NCI-H526 treated with DMSO at 0.1 percent for 48 hours (cell line): ENCODE measurements around the gene ZNF440.
A peak's percentile ranks its signal among the peaks of the same experiment; 100 is the strongest.
"Not testable (repeated sequence)": the region's sequence is repeated elsewhere in the genome, so short reads cannot be mapped to it uniquely, and the experiment has no call there.

Experiments used
- DNase-seq: peaks from one replicate; lab custom pipeline; 2025; lab: John Stamatoyannopoulos, UW

ZNF440 gene

GRCh38 chr19:11828957-11829876 is 15.1 kb downstream of the ZNF440 start:
- DNase-seq, result not testable (repeated sequence)

- DNase-seq, result no peak
Observed at GRCh38 chr19:11832253-11832912, 18.3 kb downstream of the ZNF440 start.

GRCh38 chr19:11833541-11833940 is 19.5 kb downstream of the ZNF440 start:
- no peak for DNase-seq

- DNase-seq, result not testable (repeated sequence)
Observed at GRCh38 chr19:11835626-11836066, 21.6 kb downstream of the ZNF440 start.

- DNase-seq, result no peak
Observed at GRCh38 chr19:11843722-11844121, 29.6 kb downstream of the ZNF440 start.

- not testable (repeated sequence) for DNase-seq
Observed at GRCh38 chr19:11847615-11848014, 33.5 kb downstream of the ZNF440 start.

GRCh38 chr19:11848200-11848593 is 34.1 kb downstream of the ZNF440 start:
- DNase-seq, result no peak

GRCh38 chr19:11848594-11849469 is 34.8 kb downstream of the ZNF440 start, which contains the start of gene ZNF439:
ZNF439 (plus strand) TSS chr19:11848726; CDS start chr19:11848868, 142 bp downstream.
- DNase-seq, result peak; percentile 76

- not testable (repeated sequence) for DNase-seq
Observed at GRCh38 chr19:11850289-11850688, 36.2 kb downstream of the ZNF440 start.

- DNase-seq, result no peak
Observed at GRCh38 chr19:11853358-11853757, 39.3 kb downstream of the ZNF440 start.

- DNase-seq, result no peak
Observed at GRCh38 chr19:11856596-11857250, 42.6 kb downstream of the ZNF440 start.

GRCh38 chr19:11860721-11861120 is 46.6 kb downstream of the ZNF440 start:
- DNase-seq, result no peak

- no peak for DNase-seq
Observed at GRCh38 chr19:11861301-11861700, 47.2 kb downstream of the ZNF440 start.

GRCh38 chr19:11867766-11868165 is 53.7 kb downstream of the ZNF440 start:
- DNase-seq, result not testable (repeated sequence)

GRCh38 chr19:11868188-11868587 is 54.1 kb downstream of the ZNF440 start:
- no peak for DNase-seq

GRCh38 chr19:11872624-11873023 is 58.6 kb downstream of the ZNF440 start:
- DNase-seq, result no peak

- no peak for DNase-seq
Observed at GRCh38 chr19:11873762-11874161, 59.7 kb downstream of the ZNF440 start.

- not testable (repeated sequence) for DNase-seq
Observed at GRCh38 chr19:11879687-11880266, 65.7 kb downstream of the ZNF440 start.

GRCh38 chr19:11880598-11880997 is 66.5 kb downstream of the ZNF440 start:
- no peak for DNase-seq

GRCh38 chr19:11881151-11881800 is 67.2 kb downstream of the ZNF440 start:
- DNase-seq, result peak; percentile 47
